HG03135 (cell line): ENCODE results near the gene ACSF3.

Source experiments
- ATAC-seq: cut with Tn5 transposase; IDR thresholded peaks from one replicate; pipeline ENCODE4 v1.9.1; 2021; ENCODE audit warnings: mild to moderate bottlenecking, moderate library complexity; ENCODE audit not compliant: unreplicated experiment

The ACSF3 gene

GRCh38 chr16:89094252-89094879 is 714 bp downstream of the ACSF3 start:
- no peak for ATAC-seq

- no peak for ATAC-seq
Observed at GRCh38 chr16:89094880-89095258, 1.2 kb downstream of the ACSF3 start.

- no peak for ATAC-seq
Observed at GRCh38 chr16:89095491-89095951, 1.9 kb downstream of the ACSF3 start.

GRCh38 chr16:89096042-89096717 is 2.5 kb downstream of the ACSF3 start:
- no peak for ATAC-seq

- ATAC-seq: no peak
Observed at GRCh38 chr16:89096768-89097391, 3.2 kb downstream of the ACSF3 start.

GRCh38 chr16:89097392-89097772 is 3.7 kb downstream of the ACSF3 start:
- ATAC-seq: no peak

GRCh38 chr16:89098767-89099430 is 5.2 kb downstream of the ACSF3 start:
- ATAC-seq: no peak

- no peak for ATAC-seq
Observed at GRCh38 chr16:89099905-89100304, 6.3 kb downstream of the ACSF3 start.

GRCh38 chr16:89100601-89101302 is 7.1 kb downstream of the ACSF3 start:
- no peak for ATAC-seq

GRCh38 chr16:89101303-89102040 is 7.8 kb downstream of the ACSF3 start:
- ATAC-seq: no peak

- ATAC-seq: no peak
Observed at GRCh38 chr16:89102041-89102471, 8.4 kb downstream of the ACSF3 start.

GRCh38 chr16:89102481-89103073 is 8.9 kb downstream of the ACSF3 start:
- ATAC-seq: no peak

GRCh38 chr16:89103156-89103555 is 9.5 kb downstream of the ACSF3 start:
- ATAC-seq: no peak

- no peak for ATAC-seq
Observed at GRCh38 chr16:89103781-89104180, 10.1 kb downstream of the ACSF3 start.

- ATAC-seq: no peak
Observed at GRCh38 chr16:89104303-89104702, 10.7 kb downstream of the ACSF3 start.

- ATAC-seq: no peak
Observed at GRCh38 chr16:89104930-89105571, 11.4 kb downstream of the ACSF3 start.

- ATAC-seq: no peak
Observed at GRCh38 chr16:89105599-89106151, 12.0 kb downstream of the ACSF3 start.

- no peak for ATAC-seq
Observed at GRCh38 chr16:89106533-89107202, 13.0 kb downstream of the ACSF3 start.

- ATAC-seq: no peak
Observed at GRCh38 chr16:89107203-89107582, 13.5 kb downstream of the ACSF3 start.
